OCI-LY1 (cell line): ENCODE data around the gene TRPC4AP.

Experiments
- H2AFZ ChIP-seq: fragments of 200-600 bp; sonication (generic), shearing (Covaris generic); 2 replicates; pipeline ENCODE4 v1.6.0; 2014; ENCODE audit warnings: antibody characterized with exemption, mild to moderate bottlenecking, low read length
- H3F3A ChIP-seq: fragments of 200-600 bp; sonication (generic), shearing (Covaris generic); 2 replicates; pipeline ENCODE4 v1.6.0; 2014; ENCODE audit warnings: mild to moderate bottlenecking, antibody characterized with exemption, low read length, moderate library complexity; ENCODE audit not compliant: insufficient read depth
- H3K27ac ChIP-seq: fragments of 200-600 bp; sonication (generic); 2 replicates; pipeline ENCODE4 v1.5.1; 2014; ENCODE audit warnings: low read length, mixed run types, mild to moderate bottlenecking, low read depth; ENCODE audit not compliant: poor library complexity, severe bottlenecking
- H3K27me3 ChIP-seq: fragments of 200-600 bp; sonication (generic); 2 replicates; pipeline ENCODE4 v1.6.0; 2014; ENCODE audit warnings: antibody characterized with exemption, mild to moderate bottlenecking, low read length, moderate library complexity; ENCODE audit not compliant: insufficient read depth
- H3K36me3 ChIP-seq: fragments of 200-600 bp; sonication (generic); 2 replicates; pipeline ENCODE4 v1.6.1; 2014; ENCODE audit warnings: mild to moderate bottlenecking, antibody characterized with exemption, low read length, moderate library complexity, mixed read lengths; ENCODE audit not compliant: insufficient read depth
- H3K4me1 ChIP-seq: fragments of 200-600 bp; sonication (generic); 2 replicates; pipeline ENCODE4 v1.5.1; 2014; ENCODE audit warnings: mild to moderate bottlenecking, low read length, moderate library complexity; ENCODE audit not compliant: insufficient read depth, severe bottlenecking
- H3K4me2 ChIP-seq: fragments of 200-600 bp; sonication (generic), shearing (Covaris generic); 2 replicates; pipeline ENCODE4 v1.6.1; 2014; ENCODE audit warnings: low read length
- H3K4me3 ChIP-seq: fragments of 200-600 bp; sonication (generic); 2 replicates; pipeline ENCODE4 v1.5.1; 2014; ENCODE audit warnings: low read length, low read depth, mild to moderate bottlenecking, mixed read lengths; ENCODE audit not compliant: poor library complexity, severe bottlenecking
- H3K79me2 ChIP-seq: fragments of 200-600 bp; shearing (Covaris generic); 2 replicates; pipeline ENCODE4 v1.6.1; 2016; ENCODE audit warnings: mixed run types, low read length, mixed read lengths; ENCODE audit not compliant: insufficient read depth
- H3K9ac ChIP-seq: fragments of 200-600 bp; sonication (generic), shearing (Covaris generic); 2 replicates; pipeline ENCODE4 v1.6.1; 2014; ENCODE audit warnings: mild to moderate bottlenecking, low read length, mixed read lengths
- H3K9me2 ChIP-seq: fragments of 200-600 bp; sonication (generic), shearing (Covaris generic); 2 replicates; pipeline ENCODE4 v1.6.1; 2014; ENCODE audit warnings: low read depth, mild to moderate bottlenecking, low read length, mixed read lengths
- H3K9me3 ChIP-seq: fragments of 200-600 bp; shearing (Covaris generic); 2 replicates; pipeline ENCODE4 v1.6.1; 2014; ENCODE audit warnings: low read length, mixed read lengths
- H4K20me1 ChIP-seq: fragments of 200-600 bp; sonication (generic), shearing (Covaris generic); 2 replicates; pipeline ENCODE4 v1.6.0; 2016; ENCODE audit warnings: mild to moderate bottlenecking, low read length; ENCODE audit not compliant: insufficient read depth
- EZH2 ChIP-seq: fragments of 200-600 bp; sonication (generic), shearing (Covaris generic); IDR thresholded peaks from 2 replicates; pipeline ENCODE4 v1.8.0; 2017; ENCODE audit warnings: borderline replicate concordance, mixed run types, mild to moderate bottlenecking, antibody characterized with exemption, low read length, moderate library complexity, mixed read lengths
- TF ChIP-seq, protein P1 (sequence below): fragments of 200-600 bp; sonication (generic), shearing (Covaris generic); IDR thresholded peaks from 2 replicates; pipeline ENCODE4 v1.5.1; 2017; ENCODE audit warnings: mild to moderate bottlenecking, antibody characterized with exemption, low read length, moderate library complexity, mixed read lengths

Gene TRPC4AP

GRCh38 chr20:34983995-34984735 lies 108.4 kb downstream of the TRPC4AP start:
- no peaks in the 10 kb centered on the region for H3K9me3 ChIP-seq
- H2AFZ ChIP-seq, result no peak overlapping the region
- H3K9ac ChIP-seq, result no peak overlapping the region
- no peak overlapping the region for H3K4me3 ChIP-seq
- no peaks in the 10 kb centered on the region for H3K9me2 ChIP-seq
- H3K79me2 ChIP-seq, result no peaks in the 10 kb centered on the region
- no peaks in the 10 kb centered on the region for H3K36me3 ChIP-seq
- no peak overlapping the region for H3K27ac ChIP-seq
- H3K27me3 ChIP-seq, result no peaks in the 10 kb centered on the region
- TF ChIP-seq, protein P1, sequence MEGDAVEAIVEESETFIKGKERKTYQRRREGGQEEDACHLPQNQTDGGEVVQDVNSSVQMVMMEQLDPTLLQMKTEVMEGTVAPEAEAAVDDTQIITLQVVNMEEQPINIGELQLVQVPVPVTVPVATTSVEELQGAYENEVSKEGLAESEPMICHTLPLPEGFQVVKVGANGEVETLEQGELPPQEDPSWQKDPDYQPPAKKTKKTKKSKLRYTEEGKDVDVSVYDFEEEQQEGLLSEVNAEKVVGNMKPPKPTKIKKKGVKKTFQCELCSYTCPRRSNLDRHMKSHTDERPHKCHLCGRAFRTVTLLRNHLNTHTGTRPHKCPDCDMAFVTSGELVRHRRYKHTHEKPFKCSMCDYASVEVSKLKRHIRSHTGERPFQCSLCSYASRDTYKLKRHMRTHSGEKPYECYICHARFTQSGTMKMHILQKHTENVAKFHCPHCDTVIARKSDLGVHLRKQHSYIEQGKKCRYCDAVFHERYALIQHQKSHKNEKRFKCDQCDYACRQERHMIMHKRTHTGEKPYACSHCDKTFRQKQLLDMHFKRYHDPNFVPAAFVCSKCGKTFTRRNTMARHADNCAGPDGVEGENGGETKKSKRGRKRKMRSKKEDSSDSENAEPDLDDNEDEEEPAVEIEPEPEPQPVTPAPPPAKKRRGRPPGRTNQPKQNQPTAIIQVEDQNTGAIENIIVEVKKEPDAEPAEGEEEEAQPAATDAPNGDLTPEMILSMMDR, result no peak
- no peaks in the 10 kb centered on the region for H4K20me1 ChIP-seq
- H3K4me2 ChIP-seq, result no peak overlapping the region
- no peaks in the 10 kb centered on the region for H3K4me1 ChIP-seq
- H3F3A ChIP-seq, result no peaks in the 10 kb centered on the region

DNA sequence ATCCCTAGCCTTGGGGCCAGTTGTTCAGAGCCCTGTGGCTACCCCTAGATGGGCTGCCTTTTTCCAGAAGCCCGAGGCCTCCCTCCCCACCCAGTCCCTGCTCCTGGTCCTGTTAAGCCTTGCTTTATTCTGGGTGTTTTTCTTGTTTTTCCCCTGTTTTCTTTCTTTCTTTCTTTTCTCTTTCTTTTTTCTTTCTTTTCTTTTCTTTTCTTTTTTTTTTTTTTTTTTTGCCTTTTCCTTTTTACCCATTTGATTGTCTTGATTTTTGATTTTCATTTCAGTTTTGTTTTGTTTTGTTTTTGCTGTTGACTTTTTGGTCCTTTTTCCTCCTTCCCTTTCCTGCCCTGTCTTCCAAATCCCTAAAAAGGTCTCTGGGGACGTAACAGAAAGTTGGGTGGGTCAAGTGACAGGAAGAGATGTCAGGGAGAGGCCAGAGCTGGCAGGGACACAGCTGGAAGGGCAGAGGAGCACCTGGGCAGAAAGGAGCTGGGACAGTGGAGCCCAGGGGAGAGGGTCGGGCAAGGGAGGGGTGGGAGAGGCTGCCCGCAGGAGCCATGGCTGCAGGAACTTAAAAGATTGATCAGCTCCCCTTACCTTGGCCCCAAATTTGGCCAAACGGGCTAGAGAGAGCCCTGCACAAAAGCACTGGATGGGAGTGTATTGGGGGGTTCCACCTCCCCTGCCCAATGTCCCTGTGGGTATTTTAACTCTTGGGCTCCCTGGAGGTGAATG lies 109.4 kb downstream of the TRPC4AP start:
- no peaks in the 10 kb centered on the region for H3K4me1 ChIP-seq
- no peak overlapping the region for H3K4me3 ChIP-seq
- H3F3A ChIP-seq, result no peaks in the 10 kb centered on the region
- no peak overlapping the region for H3K9ac ChIP-seq
- H3K36me3 ChIP-seq, result no peaks in the 10 kb centered on the region
- no peaks in the 10 kb centered on the region for H3K27me3 ChIP-seq
- H3K9me3 ChIP-seq, result no peaks in the 10 kb centered on the region
- H3K79me2 ChIP-seq, result no peaks in the 10 kb centered on the region
- no peak overlapping the region for H2AFZ ChIP-seq
- H3K9me2 ChIP-seq, result no peaks in the 10 kb centered on the region
- TF ChIP-seq EZH2, result no peak
- TF ChIP-seq, protein P1, result no peak
- H4K20me1 ChIP-seq, result no peaks in the 10 kb centered on the region
- no peak overlapping the region for H3K4me2 ChIP-seq
- no peak overlapping the region for H3K27ac ChIP-seq

GRCh38 chr20:34982270-34983088 lies 110.1 kb downstream of the TRPC4AP start:
- Histone ChIP-seq H4K20me1 (no peaks in the 10 kb centered on the region), H3K9me2 (no peaks in the 10 kb centered on the region), H3K36me3 (no peaks in the 10 kb centered on the region), H3K27me3 (0 out of 2 replicates have a peak, but pooled peaks cover 5% of the 10 kb centered on the region), H3K9me3 (no peaks in the 10 kb centered on the region), H3F3A (no peaks in the 10 kb centered on the region), H3K4me3 (no peak overlapping the region), H3K4me1 (no peaks in the 10 kb centered on the region), H2AFZ (no peak overlapping the region), H3K4me2 (no peak overlapping the region), H3K27ac (no peak overlapping the region), H3K9ac (no peak overlapping the region), H3K79me2 (no peaks in the 10 kb centered on the region)
- no peak for TF ChIP-seq EZH2
- TF ChIP-seq, protein P1, result no peak
